NOMO-1 treated with DMSO at 0.1 percent for 48 hours (cell line): ENCODE data around the gene GPNMB.

ENCODE experiments used
- DNase-seq: peaks from one replicate; lab custom pipeline; 2025; ENCODE audit not compliant: unreplicated experiment; lab: John Stamatoyannopoulos, UW

The GPNMB gene

DNA sequence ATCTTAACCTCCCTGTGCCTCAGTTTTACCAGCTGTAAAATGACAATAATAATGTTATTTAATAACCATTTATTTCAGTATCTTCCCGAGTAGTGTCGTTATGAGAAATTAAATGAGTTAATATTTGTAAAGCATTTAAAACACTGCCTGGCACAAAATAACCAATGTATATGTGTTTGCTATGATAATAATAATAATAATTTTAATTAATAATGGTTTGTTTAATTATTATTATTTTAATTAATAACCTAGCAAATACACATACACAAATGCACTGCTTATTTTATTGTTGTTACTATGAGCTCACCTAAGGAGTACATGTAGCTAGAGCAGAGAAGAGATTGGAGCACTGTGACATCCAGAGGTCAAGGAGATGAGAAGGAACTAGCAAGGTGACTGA is 18.2 kb upstream of the GPNMB start:
- DNase-seq: no peak

DNA sequence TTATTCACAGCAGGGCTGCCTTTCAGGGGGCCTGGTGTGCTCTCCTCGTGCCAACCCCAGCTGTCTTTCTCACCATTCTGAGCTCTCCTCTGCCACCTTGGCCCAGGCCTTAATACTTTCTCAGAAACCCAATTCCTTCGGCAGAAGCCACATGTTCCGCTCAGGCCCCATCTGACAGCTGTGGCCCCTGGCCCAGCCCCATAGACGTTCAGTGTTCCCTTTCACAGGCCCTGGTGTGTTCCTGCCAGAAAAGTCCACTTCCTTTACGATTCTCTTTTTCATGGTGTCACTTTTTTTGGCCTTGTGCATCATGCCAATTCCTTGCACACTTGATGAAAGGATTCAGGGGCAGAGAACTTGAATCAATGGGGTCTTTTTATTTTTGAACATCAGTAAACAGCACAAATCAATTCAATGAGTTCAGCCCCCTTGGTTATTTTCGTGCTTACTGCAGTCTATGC is 15.9 kb upstream of the GPNMB start:
- DNase-seq: no peak

DNA sequence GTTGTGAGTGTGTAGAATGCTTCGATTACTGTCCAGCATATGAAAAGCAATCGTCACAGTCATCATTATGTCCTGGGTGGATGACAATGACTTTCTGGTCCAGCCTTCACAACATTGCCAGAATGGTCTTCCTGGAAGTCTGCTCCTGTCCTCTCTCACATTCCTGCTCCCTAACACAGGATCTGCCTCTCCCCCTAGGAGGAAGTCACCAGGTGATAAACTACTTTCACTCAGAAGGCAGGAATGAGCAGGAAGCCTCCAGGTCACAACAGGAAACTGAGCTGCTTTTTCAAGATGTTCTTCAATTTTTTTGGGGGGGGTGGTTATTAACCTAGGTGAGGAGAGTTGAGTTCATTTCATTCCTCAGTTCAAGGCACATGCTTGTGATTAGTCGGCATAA is 13.6 kb upstream of the GPNMB start:
- no peak for DNase-seq

DNA sequence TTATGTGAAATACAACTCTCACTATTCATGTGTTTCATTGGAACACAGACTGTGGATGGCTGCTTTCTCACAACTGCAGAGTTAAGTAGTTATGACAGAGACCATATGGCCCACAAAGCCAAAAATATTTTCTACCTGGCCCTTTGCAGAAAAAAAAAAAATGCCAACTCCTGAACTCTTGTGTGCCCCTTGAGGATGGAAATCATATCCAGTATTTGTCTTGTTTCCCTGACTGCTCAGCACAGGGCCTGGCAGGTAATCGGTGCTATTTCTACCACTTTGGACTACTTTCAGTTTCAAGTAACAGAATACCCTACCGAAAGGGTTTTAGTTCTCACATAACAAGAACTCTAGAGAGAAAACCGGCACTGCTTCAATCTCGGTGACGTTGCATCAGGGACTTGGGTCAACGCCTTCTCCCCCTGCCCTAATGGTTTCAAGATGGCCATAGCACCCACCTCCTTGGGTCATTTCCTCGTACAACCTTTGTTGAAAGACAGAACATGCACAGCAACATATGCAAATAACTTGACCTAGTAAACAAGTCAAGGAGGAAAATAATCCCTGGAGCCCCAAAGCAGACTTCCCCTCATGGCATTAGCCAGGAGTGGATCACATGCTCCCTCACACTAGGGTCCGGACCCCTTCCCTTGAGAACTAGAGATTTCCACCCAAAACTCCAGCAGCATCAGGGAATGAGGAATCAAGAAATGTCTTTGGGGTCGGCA is 11.8 kb upstream of the GPNMB start:
- no peak for DNase-seq

DNA sequence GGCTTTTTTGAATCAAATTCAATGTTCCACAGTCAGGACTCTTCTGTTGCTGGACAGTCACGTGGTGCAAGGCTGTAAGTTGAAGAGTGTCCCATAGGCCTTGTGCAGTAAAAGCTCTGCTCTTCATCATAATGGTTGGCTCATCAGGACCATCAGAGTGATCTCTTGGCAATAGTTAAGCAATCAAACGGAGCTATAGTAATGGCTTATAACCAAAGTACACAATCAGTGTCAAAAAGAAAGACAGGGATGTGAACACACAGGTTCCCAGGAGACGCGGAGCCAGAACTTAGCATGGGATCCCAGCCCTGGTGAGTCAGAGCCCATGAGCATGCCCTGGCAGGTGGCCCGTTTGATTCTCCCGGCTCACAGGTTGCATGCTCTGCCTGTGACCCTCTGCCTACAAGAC is 10.8 kb upstream of the GPNMB start:
- DNase-seq: no peak

DNA sequence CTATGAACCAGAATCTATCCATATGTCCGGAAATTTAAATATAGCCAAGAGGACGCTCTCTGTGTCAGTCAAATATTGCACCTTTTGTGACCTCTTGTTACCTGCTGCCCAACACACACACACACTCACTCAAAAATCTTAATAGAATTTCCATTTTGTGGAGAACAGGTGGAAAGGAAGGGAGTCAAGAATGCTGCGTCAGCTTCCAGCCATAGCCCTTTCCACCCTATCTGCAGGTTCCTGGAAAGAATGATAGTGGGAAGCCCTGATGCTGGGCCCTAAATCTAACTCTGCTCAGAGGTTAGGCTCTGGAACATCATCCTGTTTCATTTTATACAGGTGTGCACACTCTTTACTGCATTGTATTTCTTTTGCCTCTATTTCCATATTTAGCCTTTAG is 9.6 kb upstream of the GPNMB start:
- DNase-seq: no peak

DNA sequence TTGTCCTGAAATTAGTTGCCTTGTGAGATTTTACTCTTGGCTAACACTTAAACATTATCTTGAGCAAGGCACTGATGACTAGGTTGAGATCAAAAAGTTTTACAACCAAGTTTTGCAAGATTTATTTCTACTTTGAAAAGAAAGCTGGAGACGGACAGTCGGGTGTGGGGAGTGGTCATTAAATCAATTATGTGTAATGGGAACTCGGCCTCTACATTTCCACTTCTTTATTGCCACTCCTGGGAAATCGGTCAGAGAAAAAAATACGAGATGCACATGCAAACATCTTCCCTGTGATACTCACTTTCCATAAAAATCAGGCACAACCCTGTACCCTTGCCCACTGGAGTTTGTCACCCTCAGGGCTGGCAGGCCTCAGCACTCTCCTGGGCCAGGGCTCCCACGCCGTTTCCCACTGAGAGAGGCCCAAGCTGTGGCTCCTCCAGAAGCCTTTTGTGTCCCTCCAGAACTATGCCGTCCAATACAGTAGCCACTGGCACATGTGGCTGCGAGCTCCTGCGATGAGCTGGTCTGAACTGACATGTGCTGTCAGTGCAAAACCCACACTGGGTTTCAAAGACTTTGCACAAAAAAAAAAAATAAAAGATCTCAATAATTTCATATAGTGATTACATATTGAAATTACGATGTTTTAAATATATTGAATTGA is 7.5 kb upstream of the GPNMB start:
- no peak for DNase-seq

DNA sequence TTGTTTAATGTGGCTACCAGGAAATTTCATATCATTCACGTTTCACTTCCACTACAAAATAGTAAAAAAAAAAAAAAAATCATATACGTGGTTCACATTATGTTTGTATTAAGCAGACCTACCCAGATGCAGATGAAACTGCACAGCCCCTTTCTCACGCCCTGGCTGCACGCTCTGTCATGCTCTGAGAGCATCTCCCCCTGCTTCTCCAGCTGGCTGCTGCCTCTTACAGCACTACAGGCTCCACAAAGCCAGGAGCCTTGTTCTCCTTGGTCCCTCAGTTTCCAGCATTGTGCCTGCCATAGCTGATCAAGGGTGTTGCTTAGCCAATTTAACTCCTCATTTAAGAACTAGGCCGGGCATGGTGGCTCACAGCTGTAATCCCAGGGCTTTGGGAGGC is 6.9 kb upstream of the GPNMB start:
- DNase-seq: no peak

DNA sequence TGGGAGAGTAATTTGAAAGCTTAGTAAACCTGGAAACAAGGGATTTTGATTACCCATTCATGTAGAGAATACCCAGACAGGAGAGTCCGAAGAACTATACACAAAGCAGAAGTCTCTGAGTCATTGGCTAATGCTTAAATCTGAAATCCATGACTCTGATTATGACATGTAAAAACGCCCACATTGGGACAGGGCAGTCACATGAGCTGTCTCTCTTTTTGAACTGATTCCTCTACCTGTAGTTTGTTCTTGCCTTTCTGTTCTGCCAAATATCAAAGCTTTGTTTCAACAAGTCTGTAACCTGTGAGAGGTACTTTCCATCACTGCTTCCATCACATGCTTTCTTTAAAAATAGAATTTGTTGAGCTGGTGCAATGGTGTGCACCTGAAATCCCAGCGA is 4.3 kb upstream of the GPNMB start:
- peak; percentile 17 for DNase-seq

DNA sequence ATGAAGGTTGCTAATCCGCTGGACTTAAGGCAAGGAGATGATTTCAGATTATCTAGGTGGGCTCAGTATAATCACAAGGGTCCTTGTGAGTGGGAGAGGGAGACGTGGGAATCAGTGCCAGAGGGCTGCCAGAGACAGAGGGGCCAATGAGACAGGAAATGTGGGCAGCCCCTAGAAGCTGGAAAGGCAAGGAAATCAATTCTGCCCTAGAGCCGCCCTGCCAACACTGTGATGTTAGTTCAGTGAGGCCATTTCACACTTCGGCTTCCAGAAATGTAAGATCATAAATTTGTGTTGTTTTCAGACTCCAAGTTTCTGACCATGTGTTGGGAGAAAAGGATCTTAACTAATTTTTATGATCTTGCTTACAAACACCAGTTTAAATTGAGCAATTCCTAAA is 3.6 kb upstream of the GPNMB start:
- DNase-seq: no peak

DNA sequence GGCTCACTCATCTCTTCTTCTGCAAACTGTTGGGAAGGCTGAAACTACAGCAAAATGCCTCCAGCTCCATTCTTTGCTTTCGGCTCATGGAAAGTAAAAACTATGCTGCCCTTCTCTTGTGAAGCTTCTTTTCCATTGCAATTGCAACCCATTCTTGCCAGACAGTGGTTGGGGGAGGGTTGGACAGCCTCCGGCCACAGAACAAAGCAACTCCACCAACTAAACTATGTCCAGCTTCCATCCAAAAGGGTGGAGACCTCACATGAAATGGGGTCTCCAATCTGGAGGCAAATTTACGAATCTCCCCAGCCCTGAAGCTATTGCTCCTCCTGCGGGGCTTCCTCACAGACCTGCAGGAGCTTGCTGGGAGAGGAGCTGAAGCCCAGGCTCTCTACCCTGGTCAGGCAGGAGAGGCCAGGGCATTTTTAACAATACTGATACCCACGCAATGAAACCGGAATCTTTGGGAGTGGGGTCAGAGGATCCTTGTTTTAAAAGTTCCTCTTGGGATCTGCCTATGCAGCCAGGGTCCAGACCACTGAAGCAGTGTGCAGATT is 549 bp downstream of the GPNMB start:
- no peak for DNase-seq

DNA sequence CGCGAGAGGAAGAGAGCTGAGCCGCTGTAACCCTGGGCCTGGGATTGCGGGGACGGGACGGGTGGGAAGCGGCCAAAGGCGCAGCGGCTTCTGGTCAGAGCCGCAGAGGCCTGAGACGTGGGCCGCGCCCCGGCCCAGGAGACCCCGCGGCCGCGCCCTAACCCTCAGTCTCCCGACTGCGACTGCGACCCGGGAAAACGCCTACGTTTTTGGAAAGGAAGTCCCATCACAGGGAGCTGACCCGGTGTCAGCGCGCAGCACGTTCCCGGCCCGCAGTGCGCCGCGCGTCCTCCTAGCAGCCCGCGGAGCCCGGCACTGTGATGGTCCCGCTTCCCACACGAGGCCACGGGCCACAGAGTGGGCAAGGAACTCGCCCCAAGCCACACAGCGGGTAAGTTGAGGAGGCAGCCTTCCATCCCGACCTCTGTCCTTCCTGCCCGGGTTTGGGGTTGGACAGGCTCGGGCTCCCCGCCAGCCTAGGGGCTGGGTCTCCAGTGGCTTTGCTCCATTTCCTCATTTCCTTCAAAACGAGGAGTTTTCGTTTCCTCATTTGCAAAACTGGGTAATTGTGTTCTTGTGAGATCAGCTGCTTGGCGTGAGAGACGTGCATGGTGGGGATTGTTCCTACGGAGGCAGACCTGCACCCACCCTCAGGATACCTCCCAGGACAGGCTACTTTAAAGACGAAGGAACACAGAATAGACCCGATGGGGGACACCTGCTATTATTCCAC is 1.2 kb downstream of the GPNMB start:
- DNase-seq: peak; percentile 85

DNA sequence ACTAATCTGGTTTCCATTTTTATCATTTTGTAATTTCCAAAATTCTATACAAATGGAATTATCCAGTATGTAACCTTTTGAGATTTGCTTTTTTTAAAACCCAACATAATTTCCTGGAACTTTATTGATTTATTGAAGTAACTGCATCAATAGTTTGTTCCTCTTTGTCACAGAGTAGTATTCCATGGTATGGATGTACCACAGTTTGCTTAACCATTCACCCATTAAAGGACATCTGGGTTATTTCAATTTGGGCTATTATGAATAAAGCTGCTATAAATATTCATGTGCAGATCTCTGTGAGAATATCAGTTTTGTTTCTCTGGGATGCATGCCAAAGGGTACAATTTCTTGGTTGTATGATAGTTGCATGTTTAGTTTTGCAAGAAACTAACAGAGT is 2.9 kb downstream of the GPNMB start:
- DNase-seq: no peak

DNA sequence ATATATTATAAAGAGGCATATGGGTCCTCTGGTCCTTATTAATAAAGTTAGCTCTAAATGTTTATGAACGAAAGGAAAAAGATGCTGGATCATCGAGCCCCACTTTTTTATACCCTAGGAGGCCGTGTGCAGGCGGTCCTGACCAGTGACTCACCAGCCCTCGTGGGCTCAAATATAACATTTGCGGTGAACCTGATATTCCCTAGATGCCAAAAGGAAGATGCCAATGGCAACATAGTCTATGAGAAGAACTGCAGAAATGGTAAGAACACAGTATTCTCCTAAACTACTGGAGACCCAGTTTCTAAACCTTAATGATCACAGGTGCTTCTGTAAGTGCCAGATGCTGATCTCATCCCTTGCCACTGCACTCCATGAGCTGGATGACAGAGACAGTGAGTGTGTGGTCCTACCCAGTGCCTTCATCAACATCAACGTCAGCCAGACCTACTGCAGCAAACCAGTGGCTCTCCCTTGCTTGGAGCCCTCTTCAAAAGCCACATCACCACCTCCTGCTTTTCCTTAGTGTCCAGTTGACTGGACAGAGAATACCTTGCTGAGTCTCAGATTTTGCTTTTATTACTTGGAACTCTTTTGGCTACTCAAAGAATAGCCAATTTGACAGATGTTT is 7.6 kb downstream of the GPNMB start:
- DNase-seq: no peak

DNA sequence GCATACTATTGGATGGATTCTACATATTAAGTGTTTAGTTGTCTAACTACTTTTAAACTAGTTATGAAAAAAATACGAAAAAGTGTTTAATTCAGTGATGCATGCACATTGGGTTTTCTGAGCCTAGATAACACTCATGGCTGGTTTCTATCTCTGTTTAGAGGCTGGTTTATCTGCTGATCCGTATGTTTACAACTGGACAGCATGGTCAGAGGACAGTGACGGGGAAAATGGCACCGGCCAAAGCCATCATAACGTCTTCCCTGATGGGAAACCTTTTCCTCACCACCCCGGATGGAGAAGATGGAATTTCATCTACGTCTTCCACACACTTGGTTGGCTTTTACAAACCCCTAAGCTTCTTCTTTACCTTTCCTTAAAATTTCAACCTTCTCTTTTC is 10.2 kb downstream of the GPNMB start:
- no peak for DNase-seq

DNA sequence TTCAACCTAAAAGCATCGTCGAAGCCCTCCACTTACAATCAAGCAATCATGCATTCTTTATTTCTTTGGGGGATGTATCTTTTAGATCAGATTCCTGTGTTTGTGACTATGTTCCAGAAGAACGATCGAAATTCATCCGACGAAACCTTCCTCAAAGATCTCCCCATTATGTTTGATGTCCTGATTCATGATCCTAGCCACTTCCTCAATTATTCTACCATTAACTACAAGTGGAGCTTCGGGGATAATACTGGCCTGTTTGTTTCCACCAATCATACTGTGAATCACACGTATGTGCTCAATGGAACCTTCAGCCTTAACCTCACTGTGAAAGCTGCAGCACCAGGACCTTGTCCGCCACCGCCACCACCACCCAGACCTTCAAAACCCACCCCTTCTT is 13.8 kb downstream of the GPNMB start:
- DNase-seq: no peak

DNA sequence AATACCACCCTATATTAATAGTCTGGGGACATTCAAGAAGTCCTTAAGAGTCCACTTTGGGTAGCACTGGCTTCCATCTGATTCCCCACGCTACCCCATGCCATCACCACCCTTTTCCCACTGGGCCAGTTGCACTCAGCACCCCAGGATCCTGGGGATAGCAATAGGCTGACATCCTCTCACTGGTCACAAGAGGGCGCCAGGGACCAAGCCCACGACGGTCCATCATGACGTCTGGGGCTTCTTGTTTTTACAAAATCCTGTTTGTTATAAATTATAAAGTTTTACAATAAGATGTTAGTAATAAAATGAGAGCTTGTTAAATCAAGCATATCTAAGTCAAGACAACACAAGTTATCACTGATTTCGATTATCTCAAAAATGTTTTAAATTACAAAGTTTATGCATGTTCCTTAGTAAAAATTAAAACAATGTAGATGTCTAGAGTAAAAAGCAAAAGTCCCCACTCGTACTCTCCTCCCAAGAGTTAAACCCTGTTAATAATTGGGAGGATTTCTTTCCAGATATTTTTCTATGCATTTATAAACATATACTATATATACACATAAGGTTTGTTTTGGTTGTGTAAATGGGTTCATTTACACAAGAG is 15.4 kb downstream of the GPNMB start:
- peak; percentile 43 for DNase-seq

DNA sequence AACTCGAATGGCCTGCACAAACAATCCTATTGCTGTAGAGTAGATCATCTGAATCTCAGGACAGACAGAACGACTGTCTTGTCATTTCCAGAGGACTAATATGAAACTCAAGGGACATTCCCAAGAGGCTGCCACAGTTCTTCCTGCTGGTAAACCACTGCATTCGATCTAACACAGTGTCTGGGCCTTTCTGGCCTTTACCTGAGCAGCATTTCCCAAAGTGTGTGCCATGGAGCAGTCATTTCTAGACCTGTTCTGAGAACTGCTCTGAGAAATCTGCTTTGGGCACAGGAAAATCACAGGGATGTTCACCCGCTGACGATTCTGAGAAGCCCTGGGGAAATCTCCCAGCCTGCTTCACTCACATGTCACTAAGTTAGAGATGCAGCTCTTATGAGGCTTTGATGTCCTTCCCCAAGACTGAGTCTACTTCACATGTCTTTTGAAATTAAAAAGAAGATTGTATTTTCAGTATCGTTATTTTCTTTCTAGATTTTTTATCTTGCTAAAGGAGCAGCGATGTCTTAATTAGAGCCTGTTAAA is 18.4 kb downstream of the GPNMB start:
- no peak for DNase-seq

DNA sequence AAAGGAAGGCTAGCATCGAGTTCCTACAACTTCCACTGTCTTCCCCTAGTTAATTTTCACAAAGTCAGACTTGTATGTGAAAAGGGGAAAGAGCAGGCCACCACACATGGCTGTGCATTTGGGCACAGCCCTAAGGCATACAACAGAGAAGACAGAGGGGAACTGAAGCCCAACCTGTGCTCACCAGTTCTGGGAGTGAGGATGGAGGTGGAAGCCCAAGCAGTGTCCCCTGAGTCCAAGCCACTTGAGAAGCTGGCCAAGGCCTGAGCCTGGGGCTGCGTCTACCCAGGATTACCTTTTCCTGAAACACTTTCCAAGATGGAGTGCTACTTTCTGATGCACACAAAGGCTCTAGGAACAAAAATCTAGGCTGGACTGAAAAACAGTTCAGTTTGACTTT is 20.3 kb downstream of the GPNMB start:
- no peak for DNase-seq

DNA sequence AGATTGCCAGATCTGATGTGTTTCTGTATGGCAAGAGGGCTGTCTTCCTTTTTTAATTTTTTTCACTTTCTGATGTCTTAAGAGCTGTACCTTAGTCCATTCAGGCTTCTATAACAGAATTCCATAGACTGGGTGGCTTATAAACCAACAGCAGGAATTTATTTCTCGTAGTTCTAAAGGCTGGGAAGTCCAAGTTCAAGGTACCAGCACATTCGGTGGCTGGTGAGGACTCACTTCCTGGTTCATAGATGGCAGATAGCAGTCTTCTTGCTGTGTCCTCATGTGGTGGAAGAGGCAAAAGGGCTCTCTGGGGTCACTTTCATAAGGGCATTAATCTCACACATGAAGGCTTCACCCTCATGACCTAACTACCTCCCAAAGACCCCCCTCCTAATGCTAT is 20.8 kb downstream of the GPNMB start:
- DNase-seq: no peak

DNA sequence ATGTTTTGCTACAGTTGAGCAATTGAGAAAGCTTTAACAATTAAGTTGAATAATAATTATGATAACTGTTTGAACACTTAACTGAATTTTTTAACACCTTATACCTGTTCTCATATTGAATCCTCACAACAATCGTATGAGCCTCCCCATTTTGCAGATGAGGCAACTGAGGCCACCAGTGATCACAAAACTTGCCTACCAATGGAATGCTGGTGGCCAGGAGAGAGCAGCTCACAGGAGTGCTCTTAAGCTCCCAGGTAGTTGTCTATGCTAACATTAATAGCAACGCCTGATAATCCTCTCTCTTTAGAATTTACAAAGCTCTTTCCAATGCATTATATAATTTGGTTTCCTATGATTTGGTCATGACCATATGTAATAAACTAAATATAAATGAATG is 21.6 kb downstream of the GPNMB start:
- DNase-seq: no peak
